Activated CD4-positive, CD25-positive, alpha-beta regulatory T cell treated with anti-CD3 and anti-CD28 coated beads, Interleukin-2, amount 50 U/mL, for 16 hours (primary cell): ENCODE data around the gene NABP1.

ENCODE experiments used
- DNase-seq: peaks from one replicate; pipeline ENCODE4 v3.0.0-alpha.2; 2020; ENCODE audit warnings: low read depth, low spot score

NABP1 gene

GRCh38 chr2:191707542-191707941 is 29.6 kb downstream of the NABP1 start:
- no peak for DNase-seq

- no peak for DNase-seq
These were observed 32.5 kb downstream of the NABP1 start for GRCh38 chr2:191710411-191710900.

- no peak for DNase-seq
These were observed 33.7 kb downstream of the NABP1 start for GRCh38 chr2:191711621-191712020.

- no peak for DNase-seq
These were observed 35.9 kb downstream of the NABP1 start for GRCh38 chr2:191713837-191714236.

GRCh38 chr2:191714925-191715324 is 37.0 kb downstream of the NABP1 start:
- no peak for DNase-seq

GRCh38 chr2:191715471-191715870 is 37.5 kb downstream of the NABP1 start:
- no peak for DNase-seq

GRCh38 chr2:191719261-191719660 is 41.3 kb downstream of the NABP1 start:
- no peak for DNase-seq

- no peak for DNase-seq
These were observed 42.0 kb downstream of the NABP1 start for GRCh38 chr2:191719938-191720337.

- DNase-seq = no peak
These were observed 43.4 kb downstream of the NABP1 start for GRCh38 chr2:191721331-191721730.

- no peak for DNase-seq
These were observed 46.1 kb downstream of the NABP1 start for GRCh38 chr2:191724015-191724414.

GRCh38 chr2:191728750-191729624 is 51.1 kb downstream of the NABP1 start:
- DNase-seq = no peak

- no peak for DNase-seq
These were observed 52.3 kb downstream of the NABP1 start for GRCh38 chr2:191730263-191730662.
